GM21526 (cell line): ENCODE measurements around the gene PNMA6F.

Source experiments
- ATAC-seq: cut with Tn5 transposase; IDR thresholded peaks from one replicate; pipeline ENCODE4 v1.9.1; 2021; ENCODE audit warnings: moderate library complexity; ENCODE audit not compliant: unreplicated experiment, low FRiP score

PNMA6F gene

DNA sequence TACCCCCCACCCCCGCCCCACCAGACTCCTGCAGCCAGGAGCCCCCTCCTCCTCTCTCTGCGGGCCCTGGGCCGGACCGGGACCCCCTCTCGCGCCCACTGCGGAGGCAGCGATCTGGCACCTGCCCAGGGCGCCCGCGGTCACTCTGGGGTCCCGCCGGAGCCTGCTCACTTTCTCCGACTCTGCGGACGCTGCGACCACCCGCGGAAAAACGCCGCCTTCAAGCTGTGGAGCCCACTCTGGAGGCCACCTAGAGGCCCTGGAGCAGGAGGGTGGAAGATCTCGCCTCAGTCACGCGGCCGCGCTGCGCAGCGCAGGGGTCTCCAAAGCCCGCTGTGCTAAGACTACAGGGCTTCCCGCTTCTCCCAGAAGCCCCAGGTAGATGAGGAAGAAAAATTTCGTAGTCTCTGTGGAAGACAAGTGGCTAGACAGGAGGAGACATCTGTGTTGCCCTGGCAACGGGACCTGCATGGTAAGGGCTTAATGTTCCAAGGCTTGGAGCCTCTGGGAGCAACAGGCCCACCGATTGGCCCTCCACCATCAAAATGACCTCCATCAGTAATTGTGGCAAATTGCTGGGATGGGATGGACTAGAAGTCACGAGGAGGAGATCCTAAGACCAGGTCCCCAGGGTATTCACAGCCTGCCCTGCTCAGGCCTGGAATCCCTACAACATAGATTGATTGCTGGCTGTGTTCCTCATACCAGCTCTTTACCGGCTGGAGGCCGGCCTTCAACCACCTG, at the start of gene PNMA6F:
Gene PNMA6F (minus strand): TSS at position 387 of the 744 bp plus-strand sequence. CDS start 1,093 bp downstream, outside the sequence.
- no peak for ATAC-seq

DNA sequence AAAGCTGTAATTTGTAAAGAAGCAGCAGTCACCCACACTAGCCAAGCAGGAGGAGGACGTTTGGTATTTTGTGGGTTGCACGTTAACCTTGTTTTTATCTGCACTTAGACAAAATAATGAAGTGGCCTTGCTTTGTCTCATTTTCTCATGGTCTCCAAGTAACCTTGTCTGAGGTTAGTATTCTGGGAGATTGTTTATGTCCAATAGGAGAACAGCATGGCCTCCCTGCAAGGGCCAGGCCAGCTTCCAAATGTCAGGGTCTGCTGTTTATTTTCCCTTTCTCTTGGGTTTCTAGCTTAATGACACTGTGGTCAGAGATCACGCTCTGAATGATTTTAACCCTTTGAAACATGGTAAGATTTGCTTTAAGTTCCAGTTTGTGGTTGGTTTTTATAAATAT, 49.7 kb upstream of the PNMA6F start:
- no peak for ATAC-seq

DNA sequence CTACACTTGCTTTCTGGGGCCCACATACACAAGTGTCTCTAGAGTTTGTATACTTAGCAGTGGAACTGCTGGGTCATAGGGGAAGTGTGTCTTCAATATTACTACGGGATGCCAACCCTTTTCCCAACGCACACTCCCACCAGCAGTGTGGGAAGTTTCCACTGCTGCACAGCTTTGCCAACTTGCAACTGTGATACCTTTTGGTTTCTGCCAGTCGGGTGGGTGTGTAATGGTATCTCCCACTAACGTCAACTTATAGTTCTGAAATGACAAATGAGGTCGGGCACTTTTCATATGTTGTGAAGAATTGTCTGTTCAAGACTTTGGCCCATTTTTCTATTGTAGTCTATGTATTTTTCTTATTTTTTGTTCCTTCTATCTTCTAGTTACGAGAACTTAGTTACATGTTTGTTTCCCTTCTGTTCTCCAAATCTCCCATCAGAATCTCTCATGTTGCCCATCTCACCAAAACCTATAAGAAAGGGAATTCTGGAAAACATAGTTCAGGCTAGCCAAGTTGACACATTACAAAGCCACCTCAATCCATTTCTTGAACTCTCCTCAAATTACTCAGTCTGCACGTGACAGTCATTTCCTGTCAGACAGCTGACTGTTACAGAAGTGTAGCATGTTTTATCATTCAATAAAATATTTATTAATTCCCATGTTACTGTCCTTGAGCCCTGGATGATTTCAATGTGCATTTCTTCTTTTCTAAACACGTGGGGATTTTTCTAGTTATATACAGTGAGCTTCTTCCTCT, 48.9 kb upstream of the PNMA6F start:
- ATAC-seq: no peak

DNA sequence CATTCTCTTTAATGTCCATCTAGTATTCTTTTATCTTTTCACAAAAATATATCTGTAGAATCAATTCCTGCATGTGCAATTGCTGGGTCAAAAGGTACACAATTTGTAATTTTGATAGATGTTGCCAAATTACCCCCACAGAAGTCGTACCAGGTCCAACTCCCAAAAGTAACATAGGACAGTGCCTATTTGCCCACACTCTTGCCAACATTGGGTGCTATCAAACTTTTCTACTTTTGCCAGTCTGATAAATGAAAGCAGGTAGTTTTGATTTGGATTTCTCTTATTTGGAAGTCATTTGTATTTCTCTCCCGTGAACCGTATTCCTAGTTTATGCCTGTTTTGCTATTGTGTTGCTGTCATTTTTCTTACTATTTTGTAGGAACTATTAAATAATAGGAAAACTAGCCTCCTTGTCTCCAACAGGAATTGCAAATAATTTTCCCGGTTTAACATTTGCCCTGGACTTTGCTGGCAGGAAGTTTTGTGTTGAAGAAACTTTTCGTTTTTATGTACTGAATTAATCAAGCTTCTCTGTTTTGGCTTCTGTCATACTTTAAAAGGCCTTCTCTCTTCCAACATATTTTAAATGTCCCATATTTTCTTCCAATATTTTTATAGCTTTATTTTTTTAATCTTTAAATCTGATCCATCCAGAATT, 45.4 kb upstream of the PNMA6F start:
- ATAC-seq: no peak

DNA sequence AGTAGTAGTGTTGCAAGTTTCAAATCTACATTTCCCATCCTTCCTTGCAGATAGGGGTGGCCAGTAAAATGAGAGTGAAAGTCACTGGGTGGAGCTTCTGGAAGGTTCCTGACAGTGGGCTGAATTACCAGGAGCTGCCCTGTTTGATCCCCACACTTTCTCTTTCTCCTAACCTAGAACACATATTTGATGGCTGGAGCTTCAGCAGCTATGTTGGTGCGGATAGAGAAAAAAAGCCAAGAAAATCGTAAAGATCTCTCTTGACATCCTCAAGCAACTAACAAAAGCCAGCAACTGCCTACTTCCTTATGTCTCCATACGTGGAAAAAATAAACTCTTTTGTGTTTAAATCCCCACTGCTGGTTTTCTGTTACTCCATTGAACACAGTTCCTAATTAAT, 44.6 kb upstream of the PNMA6F start:
- no peak for ATAC-seq

DNA sequence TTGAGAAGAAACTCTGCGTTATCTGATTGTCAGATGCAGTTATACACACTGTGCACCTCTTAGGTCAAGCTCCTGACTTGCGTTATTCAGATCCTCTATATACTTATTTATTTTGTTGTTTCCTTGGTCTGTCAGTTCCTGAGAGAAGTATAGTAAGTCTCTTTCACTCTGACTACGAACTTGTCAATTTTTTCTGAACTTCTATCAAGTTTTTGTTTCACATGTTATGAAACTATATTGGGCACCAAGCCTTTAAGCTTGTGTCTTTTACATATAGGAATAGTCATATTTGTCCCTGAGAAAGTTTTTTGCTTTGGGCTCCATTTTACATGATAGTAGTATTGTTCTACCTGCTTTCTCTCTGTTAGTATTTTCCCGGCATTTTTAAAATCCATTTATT, 44.1 kb upstream of the PNMA6F start:
- ATAC-seq: no peak

DNA sequence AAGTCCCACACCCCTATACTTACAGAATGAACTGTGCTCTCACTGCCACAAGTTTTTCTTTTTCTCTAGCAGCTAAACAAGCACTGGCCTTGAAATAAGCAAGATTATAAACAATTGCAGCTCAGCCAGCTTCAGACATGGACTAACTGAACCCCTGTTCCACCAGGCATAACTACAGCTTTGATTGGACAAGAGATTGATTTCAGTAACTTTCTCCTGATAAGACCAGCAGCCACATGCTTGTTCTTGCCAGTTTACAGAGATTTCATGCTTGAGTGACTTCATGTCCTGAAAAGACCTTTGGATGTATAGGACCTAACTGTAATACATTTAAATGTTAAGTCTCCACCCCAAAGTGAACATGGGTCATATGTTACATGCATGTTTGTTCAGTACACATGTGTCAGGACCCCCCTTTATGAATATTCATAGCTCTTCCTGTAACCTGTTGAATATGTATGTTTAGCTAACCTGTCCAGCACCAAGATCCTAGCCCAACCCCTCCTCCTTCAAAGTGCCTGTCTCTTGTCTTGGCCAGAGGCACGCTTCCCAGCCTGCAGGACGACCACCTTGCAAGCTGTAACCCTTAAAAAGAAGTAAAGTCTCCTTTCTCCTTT, 40.3 kb upstream of the PNMA6F start:
- ATAC-seq: no peak

DNA sequence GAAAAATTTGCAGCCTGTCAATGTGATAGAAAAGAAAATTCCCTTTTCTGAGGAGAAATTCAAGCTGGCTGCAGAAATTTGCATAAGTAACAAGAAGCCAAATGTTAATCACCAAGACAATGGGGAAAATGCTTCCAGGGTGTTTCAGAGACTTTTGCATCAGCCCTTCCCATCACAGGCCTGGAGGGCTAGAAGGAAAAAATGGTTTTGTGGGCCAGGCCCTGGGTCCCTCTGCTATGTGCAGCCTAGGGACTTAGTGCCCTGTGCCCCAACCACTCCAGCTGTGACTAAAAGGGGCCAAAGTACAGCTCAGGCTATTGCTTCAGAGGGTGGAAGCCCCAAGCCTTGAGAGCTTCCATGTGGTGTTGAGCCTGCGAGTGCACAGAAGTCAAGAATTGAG, 36.3 kb upstream of the PNMA6F start:
- no peak for ATAC-seq

DNA sequence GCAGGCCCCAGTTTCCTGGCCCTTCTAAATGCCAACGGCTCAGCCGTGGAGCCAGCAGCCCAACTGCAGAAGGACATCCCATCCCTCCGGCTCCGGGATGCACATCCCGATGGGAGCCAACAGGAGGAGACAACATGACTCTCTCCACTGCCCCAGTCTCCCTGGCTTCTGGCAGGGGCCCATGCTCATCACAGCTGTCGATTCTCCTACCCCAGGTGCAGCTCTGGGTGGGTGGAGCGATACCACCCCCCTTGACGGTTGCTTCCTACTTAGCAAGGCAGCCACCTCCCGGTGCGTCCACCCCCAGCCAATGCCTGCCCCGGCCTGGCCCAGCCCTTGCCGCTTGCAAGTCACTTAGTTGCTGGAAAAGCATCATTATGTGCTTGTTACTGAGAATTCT, 31.8 kb upstream of the PNMA6F start:
- no peak for ATAC-seq

DNA sequence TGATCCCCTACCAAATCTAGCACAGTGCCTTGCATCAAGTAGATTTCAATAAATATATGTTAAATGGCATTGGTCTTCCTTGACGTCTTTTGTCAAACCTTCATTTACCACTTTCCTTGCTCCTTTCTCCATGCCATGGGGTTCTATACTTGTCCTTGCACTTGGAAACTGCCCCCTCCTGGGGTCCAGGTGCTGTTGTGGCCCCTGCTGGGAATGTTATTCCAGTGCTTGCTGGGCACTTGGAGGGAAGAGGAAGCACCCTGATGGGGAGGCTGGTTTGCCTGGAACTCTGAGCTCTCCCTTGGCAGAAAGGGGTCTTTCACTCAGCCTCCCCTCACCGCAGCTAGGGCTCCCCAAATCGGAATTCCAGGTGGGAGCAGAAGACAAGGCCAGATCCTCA, 31.3 kb upstream of the PNMA6F start:
- ATAC-seq: no peak

DNA sequence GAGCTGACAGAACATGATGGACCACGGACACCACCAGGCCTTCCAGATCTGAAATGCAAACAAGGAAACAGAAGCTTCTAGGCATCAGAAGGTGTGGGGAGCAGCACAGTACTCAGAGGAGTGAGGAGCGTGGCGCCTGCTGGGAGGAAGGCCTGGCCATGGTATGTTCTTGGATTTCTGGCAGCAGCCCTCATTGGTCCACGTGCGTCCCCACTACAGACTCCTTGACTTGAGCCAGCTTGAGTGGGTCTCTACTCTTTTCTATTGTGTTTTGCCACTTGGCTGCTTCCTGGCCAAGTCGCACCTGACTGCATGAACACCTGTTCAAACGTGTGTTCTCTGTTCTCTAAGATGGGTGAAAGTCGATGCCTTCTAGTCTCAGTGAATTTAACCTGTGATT, 30.4 kb upstream of the PNMA6F start:
- no peak for ATAC-seq

DNA sequence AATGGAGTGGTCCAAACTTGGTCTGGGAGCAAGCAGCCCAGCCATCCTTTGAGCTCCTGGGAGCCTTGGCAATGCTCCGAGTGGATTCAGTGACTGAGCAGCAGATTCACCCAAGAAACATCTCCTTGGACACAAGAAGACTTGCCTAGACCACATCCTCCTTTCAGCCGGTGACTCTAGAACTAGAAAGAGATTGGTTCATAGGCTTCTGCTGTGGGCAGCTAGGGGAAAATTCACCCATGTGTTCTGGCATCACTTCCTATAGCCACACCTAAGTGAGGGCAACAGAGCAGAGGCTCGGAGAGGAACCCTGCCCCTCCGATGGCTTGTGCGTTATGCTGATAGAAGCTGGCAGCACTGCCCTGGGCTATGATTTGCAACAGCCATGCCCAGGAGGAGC, 28.4 kb upstream of the PNMA6F start:
- ATAC-seq: no peak

DNA sequence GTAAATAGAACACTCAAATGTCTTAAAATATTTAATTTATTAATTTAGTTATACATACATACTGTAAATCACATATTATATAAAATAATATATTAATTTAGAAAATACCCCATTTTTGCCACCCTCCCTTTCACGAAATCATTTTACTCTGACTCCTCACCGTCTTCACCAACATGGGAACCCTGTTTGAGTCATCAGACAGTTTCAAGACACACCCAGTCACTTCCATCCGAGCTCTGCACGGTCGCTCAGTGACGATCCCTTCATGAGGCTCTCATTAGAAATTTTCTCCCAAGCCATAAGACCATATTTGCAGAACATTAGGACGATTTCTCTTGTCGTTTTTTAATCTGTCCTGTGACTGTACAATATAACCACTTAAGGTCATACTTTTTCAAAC, 26.9 kb upstream of the PNMA6F start:
- no peak for ATAC-seq

DNA sequence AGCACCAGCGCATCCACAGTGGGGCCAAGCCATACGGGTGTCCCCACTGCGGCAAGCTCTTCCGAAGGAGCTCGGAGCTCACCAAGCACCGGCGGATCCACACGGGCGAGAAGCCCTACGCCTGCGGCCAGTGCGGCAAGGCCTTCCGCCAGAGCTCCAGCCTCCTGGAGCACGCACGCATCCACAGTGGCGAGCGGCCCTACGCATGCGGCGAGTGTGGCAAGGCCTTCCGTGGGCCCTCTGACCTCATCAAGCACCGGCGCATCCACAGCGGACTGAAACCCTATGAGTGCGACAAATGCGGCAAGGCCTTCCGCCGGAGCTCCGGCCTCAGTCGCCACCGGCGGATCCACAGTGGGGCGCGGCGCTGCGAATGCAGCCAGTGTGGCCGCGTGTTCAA, 26.0 kb upstream of the PNMA6F start:
- no peak for ATAC-seq

DNA sequence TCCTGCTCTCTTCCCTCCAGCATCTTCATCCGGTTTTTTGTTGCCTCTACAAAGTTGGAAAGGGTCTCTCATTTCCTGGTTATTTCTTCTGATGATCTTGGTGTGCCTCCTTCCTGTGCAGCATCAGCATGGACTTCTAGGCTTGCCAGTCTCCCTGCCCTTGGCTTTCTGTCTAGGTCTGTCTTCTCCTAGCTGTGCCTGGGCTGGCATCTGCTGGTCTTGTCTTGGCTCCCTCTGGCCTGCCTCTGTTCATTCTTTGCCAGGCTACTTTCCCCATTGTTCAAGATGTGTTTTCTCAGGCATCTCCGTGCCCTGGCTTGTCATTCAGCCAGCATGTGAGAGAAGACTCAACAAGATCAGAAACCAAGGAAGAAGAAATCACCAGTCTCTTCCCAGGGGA, 22.1 kb upstream of the PNMA6F start:
- ATAC-seq: no peak

DNA sequence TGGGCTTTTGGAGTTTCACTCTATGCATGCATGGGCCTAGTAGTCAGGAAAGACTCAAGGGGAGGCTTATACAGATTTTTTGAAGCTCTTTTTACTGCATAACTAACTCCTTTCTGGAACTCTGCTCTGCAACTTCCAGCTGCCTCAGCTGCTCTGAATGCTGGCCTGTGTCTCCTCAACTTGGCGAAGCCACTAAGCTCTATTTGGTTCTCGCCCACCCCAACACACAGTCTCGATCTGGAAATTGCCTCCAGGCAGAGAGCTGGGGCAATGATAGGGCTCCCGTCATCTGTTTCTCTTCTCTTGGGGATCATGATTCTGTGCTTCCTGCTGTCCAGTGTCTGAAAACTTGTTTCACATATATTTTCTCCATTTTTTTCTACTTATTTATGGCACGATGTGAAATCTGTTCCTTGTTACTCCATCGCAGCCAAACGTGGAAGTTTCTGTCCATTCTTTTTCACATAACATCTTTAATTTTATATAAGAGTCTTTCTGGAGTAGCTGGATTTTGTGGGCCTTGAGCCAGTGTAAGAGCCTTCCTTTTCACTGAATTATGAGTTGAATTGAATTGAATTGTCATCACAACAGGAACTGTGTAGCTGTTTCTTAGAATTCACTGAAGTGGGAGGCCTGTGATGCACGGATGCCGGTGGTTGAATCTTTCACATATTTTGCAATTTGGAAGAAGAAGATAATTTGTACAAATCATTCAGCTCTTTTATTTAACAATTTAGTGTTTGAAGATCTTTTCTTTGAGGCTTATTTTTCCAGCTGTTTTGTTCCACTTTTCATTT, 21.4 kb upstream of the PNMA6F start:
- ATAC-seq: no peak

DNA sequence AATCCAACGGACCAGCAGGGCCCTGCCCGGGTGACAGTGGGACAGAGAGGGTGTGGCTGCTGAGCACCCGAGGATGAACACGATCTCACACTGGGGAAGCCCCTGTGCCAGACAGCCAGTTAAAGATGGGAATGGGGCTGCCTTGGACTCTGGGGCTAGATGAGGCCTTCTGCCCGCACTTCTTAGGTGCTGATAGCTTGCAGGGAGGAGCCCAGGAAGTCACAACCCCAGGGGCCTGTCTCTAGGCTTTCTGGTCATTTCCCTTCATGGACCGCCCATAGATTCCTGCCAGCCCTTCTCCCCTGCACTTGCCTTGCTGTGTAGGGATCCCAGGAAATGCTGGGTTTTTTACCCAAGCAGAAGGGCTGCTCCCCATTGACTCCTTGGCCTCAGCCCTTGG, 18.5 kb upstream of the PNMA6F start:
- no peak for ATAC-seq

DNA sequence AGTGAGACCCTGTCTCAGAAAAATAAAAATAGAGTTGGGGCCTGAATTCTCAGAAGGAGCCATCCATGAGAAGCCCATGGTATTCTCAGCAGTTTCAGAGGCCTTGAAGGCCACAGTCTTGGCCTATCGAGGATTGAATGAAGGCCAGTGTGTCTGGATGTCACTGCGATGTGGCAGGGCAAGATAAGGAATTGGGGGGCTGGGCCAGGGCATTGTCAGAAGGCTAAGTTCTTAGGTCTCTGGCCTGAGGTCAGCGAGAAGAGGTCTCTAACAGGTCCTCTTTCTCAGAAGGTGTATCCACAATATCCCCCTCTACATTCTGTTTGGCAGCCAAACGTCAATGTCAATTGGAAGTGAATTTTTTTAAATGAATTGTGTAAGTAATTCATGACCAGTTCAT, 18.1 kb upstream of the PNMA6F start:
- ATAC-seq: no peak

DNA sequence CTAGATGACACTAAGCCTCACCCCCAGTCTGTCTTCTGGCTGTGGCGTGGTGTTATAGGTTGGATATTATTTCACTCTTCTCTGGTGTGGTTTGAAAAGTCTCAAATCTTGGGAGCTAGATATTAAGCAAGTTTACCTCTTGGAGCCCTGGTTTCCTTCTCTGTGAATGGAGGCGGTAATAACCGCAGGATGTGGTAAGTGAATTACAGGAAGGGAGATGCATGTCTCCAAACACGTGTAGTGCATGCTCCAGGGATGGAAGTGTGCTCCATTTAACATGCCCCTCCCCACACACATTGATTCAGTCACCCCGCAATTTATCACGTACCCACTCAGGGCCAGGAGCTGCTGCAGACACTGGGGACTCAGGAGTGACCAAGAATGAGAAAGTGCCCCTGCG, 17.3 kb upstream of the PNMA6F start:
- no peak for ATAC-seq

DNA sequence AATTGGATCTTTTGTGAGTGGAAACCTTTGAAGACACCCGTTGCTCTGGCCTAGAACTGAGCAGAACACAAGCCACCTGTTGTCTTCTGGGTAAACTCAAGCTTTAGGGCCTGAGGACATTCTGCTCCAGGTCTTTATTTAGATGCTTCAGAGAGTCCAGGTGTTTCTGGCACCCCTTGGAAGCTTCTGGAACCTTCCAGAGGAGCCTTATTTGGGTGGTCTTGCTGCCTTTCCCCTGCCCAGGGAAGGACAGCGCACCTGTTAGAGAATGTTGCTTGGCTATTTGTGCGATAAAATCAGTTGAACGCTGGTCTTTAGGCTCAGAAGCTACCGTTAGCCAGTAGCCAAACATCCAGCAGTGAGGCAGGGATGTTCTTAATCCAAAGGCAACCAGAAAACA, 15.4 kb upstream of the PNMA6F start:
- no peak for ATAC-seq
